Tongue (tissue), 2 donors: ENCODE measurements around the gene NT5M. TPM values are rescaled to one million over a fixed set of nuclear protein-coding genes. Genes with fewer than 3 reads are reported as not detected.
A peak's percentile ranks its signal among the peaks of the same experiment; 100 is the strongest.
"Not testable (repeated sequence)": the region's sequence is repeated elsewhere in the genome, so short reads cannot be mapped to it uniquely, and the experiment has no call there.

Experiments
- DNase-seq: peaks from one replicate; pipeline ENCODE4 v3.0.0-alpha.2; 2015
- total RNA-seq: library from RNA; depleted of rRNA; stranded (reverse); fragments of >200 nt; gene quantifications from one replicate; pipeline ENCODE4 v1.2.3, GENCODE V29; 2014

Gene NT5M
- total RNA-seq, 1 donor from 2014 or later = 3.5 TPM

GRCh38 chr17:17377071-17377967, 74.1 kb downstream of the NT5M start:
- no peak for DNase-seq

- peak; percentile 62 for DNase-seq
Measured at GRCh38 chr17:17379197-17379991, 76.2 kb downstream of the NT5M start.

GRCh38 chr17:17380145-17380925, 77.2 kb downstream of the NT5M start:
- DNase-seq = no peak

- peak; percentile 51 for DNase-seq
Measured at GRCh38 chr17:17381446-17382064, 78.4 kb downstream of the NT5M start.

- DNase-seq = no peak
Measured at GRCh38 chr17:17382065-17382459, 78.9 kb downstream of the NT5M start.

GRCh38 chr17:17382971-17383370, 79.8 kb downstream of the NT5M start:
- DNase-seq = peak; percentile 49

GRCh38 chr17:17383431-17384290, 80.5 kb downstream of the NT5M start:
- DNase-seq = not testable (repeated sequence)

- DNase-seq = no peak
Measured at GRCh38 chr17:17384291-17384615, 81.1 kb downstream of the NT5M start.

GRCh38 chr17:17384961-17385360, 81.8 kb downstream of the NT5M start:
- DNase-seq = no peak

- peak; percentile 87 for DNase-seq
Measured at GRCh38 chr17:17385491-17385890, 82.3 kb downstream of the NT5M start.

GRCh38 chr17:17386094-17386800, 83.1 kb downstream of the NT5M start:
- no peak for DNase-seq

GRCh38 chr17:17387017-17387497, 83.9 kb downstream of the NT5M start:
- no peak for DNase-seq

GRCh38 chr17:17387498-17388362, 84.6 kb downstream of the NT5M start:
- no peak for DNase-seq

GRCh38 chr17:17388657-17389496, 85.7 kb downstream of the NT5M start:
- no peak for DNase-seq

- no peak for DNase-seq
Measured at GRCh38 chr17:17391668-17392370, 88.6 kb downstream of the NT5M start.

- DNase-seq = no peak
Measured at GRCh38 chr17:17393976-17394375, 90.8 kb downstream of the NT5M start.

- no peak for DNase-seq
Measured at GRCh38 chr17:17394494-17394893, 91.3 kb downstream of the NT5M start.
